HCT116 (cell line): ENCODE measurements around the gene CDH3. TPM values are rescaled to one million over a fixed set of nuclear protein-coding genes. Genes with fewer than 3 reads are reported as not detected.

ENCODE experiments used
- ATAC-seq: fragments of 200-7000 bp; cut with Tn5 transposase; 2 replicates; pipeline ENCODE4 v1.9.1; 2020; ENCODE audit warnings: mild to moderate bottlenecking, moderate library complexity
- BruUV-seq: library from RNA; stranded (reverse); fragments of 400-500 nt; replicated peaks from 2 replicates; lab custom pipeline; 2021; lab: Mats Ljungman, UMichigan
- CTCF ChIA-PET: fragments of 300-600 bp; sonication (Branson Sonifier 250); formaldehyde crosslinking; loops from one replicate; lab custom pipeline; 2021; ENCODE audit warnings: antibody characterized with exemption; lab: Charles Lee
- POLR2A ChIA-PET: fragments of 300-600, 350-600 bp; sonication (Branson Sonifier 250); formaldehyde crosslinking; loops from one replicate; lab custom pipeline; 2021; ENCODE audit warnings: antibody characterized with exemption; lab: Charles Lee
- RAD21 ChIA-PET, 2 experiments: fragments of 300-600 bp; sonication (Branson Sonifier 250); formaldehyde crosslinking; loops; one replicate each; lab custom pipeline; 2023; ENCODE audit warnings: low total read pairs in 2 of 2; ENCODE audit not compliant: uncharacterized antibody in 2 of 2, unreplicated experiment in 2 of 2, low non-redundant PET in 1 of 2; lab: Charles Lee
- DNase-seq: peaks from one replicate; pipeline ENCODE4 v3.0.0-alpha.2; 2010; ENCODE audit warnings: low read depth, low spot score
- H2AFZ ChIP-seq: fragments of 200-600 bp; shearing (Covaris generic), sonication (generic); 2 replicates; pipeline ENCODE4 v1.6.1; 2017; ENCODE audit warnings: low read depth, mixed run types, mixed read lengths, antibody characterized with exemption, low read length; ENCODE audit not compliant: poor library complexity, severe bottlenecking
- H3K27ac ChIP-seq: 2 replicates; pipeline ENCODE4 v1.5.1; 2012; ENCODE audit warnings: low read depth, low read length
- H3K27me3 ChIP-seq: fragments of 200-600 bp; sonication (generic); 2 replicates; pipeline ENCODE4 v1.6.1; 2016; ENCODE audit warnings: mixed run types, low read length, mixed read lengths; ENCODE audit not compliant: insufficient read depth
- H3K36me3 ChIP-seq, 2 experiments: fragments of 200-500 bp in 1 of 2; fragments of 200-600 bp in 1 of 2; sonication (Bioruptor generic) in 1 of 2; sonication (generic) in 1 of 2; 2 replicates each; pipeline versions ENCODE4 v1.5.1 to v1.6.1; 2014 to 2016; ENCODE audit warnings: low read length in 2 of 2, inconsistent platforms in 1 of 2, mixed read lengths in 1 of 2, mixed run types in 1 of 2; ENCODE audit not compliant: insufficient read depth in 2 of 2, control insufficient read depth in 1 of 2
- H3K4me1 ChIP-seq, 2 experiments: fragments of 200-600 bp in 1 of 2; sonication (generic) in 1 of 2; 2 replicates each; pipeline versions ENCODE4 v1.5.1 to v1.6.1; 2012 to 2017; ENCODE audit warnings: low read length in 2 of 2, inconsistent platforms in 1 of 2, mild to moderate bottlenecking in 1 of 2, mixed read lengths in 1 of 2, mixed run types in 1 of 2, moderate library complexity in 1 of 2; ENCODE audit not compliant: insufficient read depth in 2 of 2, control insufficient read depth in 1 of 2
- H3K4me2 ChIP-seq: fragments of 200-600 bp; sonication (generic); 2 replicates; pipeline ENCODE4 v1.6.1; 2017; ENCODE audit warnings: mixed run types, low read length, mixed read lengths
- H3K4me3 ChIP-seq, 2 experiments: fragments of 200-600 bp in 1 of 2; sonication (generic) in 1 of 2; replicated peaks in 1 of 2; 2 replicates each; pipeline ENCODE4 v1.5.1; 2011 to 2016; ENCODE audit warnings: low read length in 2 of 2, control low read depth in 1 of 2, low read depth in 1 of 2, mild to moderate bottlenecking in 1 of 2, mixed read lengths in 1 of 2, mixed run types in 1 of 2
- H3K79me2 ChIP-seq: fragments of 200-600 bp; sonication (generic); 2 replicates; pipeline ENCODE4 v1.6.1; 2017; ENCODE audit warnings: mild to moderate bottlenecking, mixed run types, low read length, moderate library complexity, mixed read lengths; ENCODE audit not compliant: insufficient read depth
- H3K9ac ChIP-seq: fragments of 200-600 bp; sonication (generic); 2 replicates; pipeline ENCODE4 v1.6.1; 2016; ENCODE audit warnings: low read length, mixed read lengths
- H3K9me2 ChIP-seq: fragments of 200-600 bp; sonication (generic), shearing (Covaris generic); 2 replicates; pipeline ENCODE4 v1.6.1; 2017; ENCODE audit warnings: mixed run types, mild to moderate bottlenecking, moderate library complexity; ENCODE audit not compliant: insufficient read depth
- H3K9me3 ChIP-seq, 2 experiments: fragments of 200-500 bp in 1 of 2; fragments of 200-600 bp in 1 of 2; sonication (Bioruptor generic) in 1 of 2; sonication (generic) in 1 of 2; 2 replicates each; pipeline ENCODE4 v1.6.1; 2014 to 2017; ENCODE audit warnings: low read length in 2 of 2, mixed read lengths in 2 of 2, inconsistent platforms in 1 of 2, low read depth in 1 of 2, mild to moderate bottlenecking in 1 of 2, mixed run types in 1 of 2, moderate library complexity in 1 of 2; ENCODE audit not compliant: control insufficient read depth in 1 of 2, insufficient read depth in 1 of 2
- H4K20me1 ChIP-seq: fragments of 200-600 bp; sonication (generic), shearing (Covaris generic); 2 replicates; pipeline ENCODE4 v1.6.1; 2017; ENCODE audit warnings: mixed run types, mild to moderate bottlenecking, moderate library complexity; ENCODE audit not compliant: insufficient read depth
- CBX3 ChIP-seq: IDR thresholded peaks from 2 replicates; pipeline ENCODE4 v1.6.1; 2012; ENCODE audit warnings: low read depth
- EGR1 ChIP-seq: IDR thresholded peaks from 2 replicates; pipeline ENCODE4 v1.6.1; 2012; ENCODE audit warnings: low read depth
- ELF1 ChIP-seq: IDR thresholded peaks from 2 replicates; pipeline ENCODE4 v1.6.1; 2012; ENCODE audit warnings: low read depth, borderline replicate concordance
- POLR2A ChIP-seq: IDR thresholded peaks from 2 replicates; pipeline ENCODE4 v1.7.0; 2011; ENCODE audit warnings: borderline replicate concordance; ENCODE audit not compliant: insufficient read depth, insufficient read length; ENCODE audit errors: extremely low read depth
- TCF7L2 ChIP-seq: IDR thresholded peaks from 2 replicates; pipeline ENCODE4 v1.7.0; 2011; ENCODE audit warnings: borderline replicate concordance, inconsistent platforms; ENCODE audit not compliant: insufficient read depth, insufficient read length; ENCODE audit errors: extremely low read depth
- ZNF274 ChIP-seq: fragments of 200-500 bp; sonication (Bioruptor generic); IDR thresholded peaks from 2 replicates; pipeline ENCODE4 v1.6.1; 2014; ENCODE audit warnings: mild to moderate bottlenecking, low read depth, low read length, inconsistent platforms
- intact Hi-C: fragments of 100-400 bp; cut with micrococcal nuclease; formaldehyde crosslinking; loops from 2 replicates; pipeline ENCODE4 v1.10.0; 2022
- total RNA-seq: library from RNA; stranded (reverse); gene quantifications from one replicate; pipeline ENCODE4 v1.2.1, GENCODE V29; 2021; ENCODE audit not compliant: unreplicated experiment
- TF ChIP-seq, protein P1 (sequence below): IDR thresholded peaks from 2 replicates; pipeline ENCODE4 v1.6.1; 2011; ENCODE audit warnings: mild to moderate bottlenecking, low read length, moderate library complexity; ENCODE audit not compliant: insufficient replicate concordance; ENCODE audit errors: extremely low read depth

CDH3 gene
- total RNA-seq, 1 experiment from 2014 or later, result 94.7 TPM

DNA sequence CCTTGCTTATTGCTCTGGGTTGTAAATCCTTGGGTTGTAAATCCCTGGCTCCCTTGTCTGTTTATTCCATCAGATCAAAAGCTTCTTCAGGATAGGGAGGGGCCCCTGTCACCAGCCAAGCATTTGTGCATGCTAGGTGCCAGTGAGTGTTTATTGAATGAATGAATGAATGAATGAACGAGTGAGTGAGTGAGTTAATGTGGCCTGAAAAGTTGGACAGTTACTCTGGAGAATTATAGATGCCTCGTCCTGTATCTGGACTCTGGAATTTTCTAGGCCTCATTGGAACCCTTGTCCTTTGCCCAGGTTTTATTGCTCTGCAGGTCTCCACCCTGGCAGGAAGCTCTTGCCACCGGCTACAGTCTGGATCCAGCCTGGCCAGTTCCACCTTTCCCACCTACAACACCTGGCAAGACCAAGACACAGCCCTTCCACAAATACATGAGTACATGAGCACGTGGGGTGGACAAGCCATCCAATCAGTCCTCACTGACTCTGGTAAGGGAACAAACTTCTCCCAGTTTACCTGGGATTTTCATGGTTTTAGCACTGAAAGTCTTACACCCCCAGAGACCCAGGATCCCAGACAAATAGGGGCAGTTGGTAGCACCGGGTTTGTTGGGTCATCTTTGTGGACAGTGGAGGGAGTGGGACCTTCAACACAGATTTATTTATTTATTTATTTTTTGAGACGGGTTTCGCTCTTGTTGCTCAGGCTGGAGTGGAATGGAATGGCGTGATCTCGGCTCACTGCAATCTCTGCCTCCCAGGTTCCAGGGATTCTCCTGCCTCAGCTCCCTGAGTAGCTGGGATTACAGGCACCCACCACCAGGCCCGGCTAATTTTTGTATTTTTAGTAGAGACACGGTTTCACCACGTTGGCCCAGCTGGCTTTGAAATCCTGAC lies 77.3 kb downstream of the CDH3 start (continued):
- TF ChIP-seq, protein P1, sequence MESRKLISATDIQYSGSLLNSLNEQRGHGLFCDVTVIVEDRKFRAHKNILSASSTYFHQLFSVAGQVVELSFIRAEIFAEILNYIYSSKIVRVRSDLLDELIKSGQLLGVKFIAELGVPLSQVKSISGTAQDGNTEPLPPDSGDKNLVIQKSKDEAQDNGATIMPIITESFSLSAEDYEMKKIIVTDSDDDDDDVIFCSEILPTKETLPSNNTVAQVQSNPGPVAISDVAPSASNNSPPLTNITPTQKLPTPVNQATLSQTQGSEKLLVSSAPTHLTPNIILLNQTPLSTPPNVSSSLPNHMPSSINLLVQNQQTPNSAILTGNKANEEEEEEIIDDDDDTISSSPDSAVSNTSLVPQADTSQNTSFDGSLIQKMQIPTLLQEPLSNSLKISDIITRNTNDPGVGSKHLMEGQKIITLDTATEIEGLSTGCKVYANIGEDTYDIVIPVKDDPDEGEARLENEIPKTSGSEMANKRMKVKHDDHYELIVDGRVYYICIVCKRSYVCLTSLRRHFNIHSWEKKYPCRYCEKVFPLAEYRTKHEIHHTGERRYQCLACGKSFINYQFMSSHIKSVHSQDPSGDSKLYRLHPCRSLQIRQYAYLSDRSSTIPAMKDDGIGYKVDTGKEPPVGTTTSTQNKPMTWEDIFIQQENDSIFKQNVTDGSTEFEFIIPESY, result no peak
- TF ChIP-seq TCF7L2, result no peak
- TF ChIP-seq EGR1, result no peak
- TF ChIP-seq ZNF274, result no peak

DNA sequence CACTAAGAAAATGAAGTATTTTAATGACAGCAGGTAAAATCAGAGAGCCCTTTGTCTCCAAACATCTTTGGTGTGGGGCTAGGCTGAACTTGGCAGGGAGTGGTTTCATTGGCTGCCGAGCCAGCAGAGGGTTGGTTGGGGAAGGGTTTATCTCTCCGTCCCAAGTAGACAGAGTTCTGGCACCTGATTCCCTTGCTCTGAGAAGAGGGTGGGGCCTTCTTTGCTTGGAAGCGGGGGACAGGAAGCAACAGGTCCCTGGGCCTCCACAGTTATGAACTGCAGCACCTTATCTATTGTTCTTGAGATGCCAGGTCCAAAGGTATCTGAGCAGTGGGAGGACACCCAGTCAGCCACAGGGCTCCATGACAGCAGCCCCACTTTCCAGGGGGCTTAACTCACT lies 79.7 kb downstream of the CDH3 start:
- POLR2A ChIA-PET, result no interaction called here
- Histone ChIP-seq H3K27me3 (no peaks in the 10 kb centered on the region), H2AFZ (no peak overlapping the region), H3K4me3 (no peak overlapping the region), H3K36me3 (no peaks in the 10 kb centered on the region), H3K4me2 (no peak overlapping the region), H4K20me1 (no peaks in the 10 kb centered on the region; the same call in 1 of the 2 replicates), H3K27ac (no peak overlapping the region), H3K4me1 (peaks cover 7 to 8% of the 10 kb centered on the region in 2 experiments; a peak in 2 of 4 replicates), H3K9ac (no peak overlapping the region), H3K9me3 (no peaks in the 10 kb centered on the region), H3K79me2 (no peaks in the 10 kb centered on the region), H3K9me2 (no peaks in the 10 kb centered on the region)
- BruUV-seq, result no TSS peak
- ATAC-seq (no peak), DNase-seq (no peak)
- CTCF ChIA-PET, result no interaction called here
- RAD21 ChIA-PET, result no interaction called here
- intact Hi-C loops, result no loop called here
- TF ChIP-seq POLR2A (no peak), ZNF274 (no peak), CBX3 (no peak), ELF1 (no peak)
